Neuronal stem cell (in vitro differentiated cells): ENCODE measurements around the gene DNAH8.

Experiments
- DNase-seq: peaks from one replicate; pipeline ENCODE4 v3.0.0-alpha.2; 2013; ENCODE audit warnings: low spot score
- H2AFZ ChIP-seq: one replicate; pipeline ENCODE4 v1.6.1; 2013; ENCODE audit warnings: mild to moderate bottlenecking, low read length, inconsistent platforms
- H2AK5ac ChIP-seq: 2 replicates; pipeline ENCODE4 v1.6.1; 2013; ENCODE audit warnings: low read depth, mild to moderate bottlenecking, inconsistent platforms, low read length, moderate library complexity, mixed read lengths
- H2BK120ac ChIP-seq: 2 replicates; pipeline ENCODE4 v1.6.1; 2013; ENCODE audit warnings: low read depth, mild to moderate bottlenecking, inconsistent platforms, low read length, moderate library complexity, mixed read lengths
- H2BK12ac ChIP-seq: one replicate; pipeline ENCODE4 v1.6.1; 2013; ENCODE audit warnings: low read length, inconsistent platforms
- H2BK15ac ChIP-seq: 2 replicates; pipeline ENCODE4 v1.6.1; 2013; ENCODE audit warnings: mild to moderate bottlenecking, low read length, inconsistent platforms, mixed read lengths
- H2BK5ac ChIP-seq: one replicate; pipeline ENCODE4 v1.6.1; 2013; ENCODE audit warnings: inconsistent platforms, mild to moderate bottlenecking, low read length, moderate library complexity
- H3K14ac ChIP-seq: one replicate; pipeline ENCODE4 v1.6.1; 2013; ENCODE audit warnings: low read length, inconsistent platforms
- H3K18ac ChIP-seq: 2 replicates; pipeline ENCODE4 v1.6.1; 2013; ENCODE audit warnings: low read length, inconsistent platforms
- H3K23ac ChIP-seq: 2 replicates; pipeline ENCODE4 v1.6.1; 2013; ENCODE audit warnings: low read depth, mild to moderate bottlenecking, mixed read lengths, low read length, inconsistent platforms; ENCODE audit not compliant: poor library complexity
- H3K27ac ChIP-seq: replicated peaks from 3 replicates; pipeline ENCODE4 v1.5.1; 2013; ENCODE audit warnings: low read length, inconsistent platforms
- H3K27me3 ChIP-seq, 3 experiments: 2 replicates each; pipeline ENCODE4 v1.6.1; 2013; ENCODE audit warnings: low read length in 3 of 3, mild to moderate bottlenecking in 2 of 3, inconsistent platforms in 1 of 3, low read depth in 1 of 3, mixed read lengths in 1 of 3, moderate library complexity in 1 of 3; ENCODE audit not compliant: control insufficient read depth in 3 of 3, insufficient read depth in 3 of 3
- H3K36me3 ChIP-seq, 2 donors: replicated peaks in 1 of 2; 2 replicates each; pipeline ENCODE4 v1.6.1; 2013; ENCODE audit warnings: low read length in 2 of 2; ENCODE audit not compliant: control insufficient read depth in 2 of 2, insufficient read depth in 2 of 2
- H3K4ac ChIP-seq: 2 replicates; pipeline ENCODE4 v1.6.1; 2013; ENCODE audit warnings: inconsistent platforms, mild to moderate bottlenecking, low read length, moderate library complexity
- H3K4me1 ChIP-seq, 2 donors: 1 replicate in 1 of 2; 2 replicates in 1 of 2; pipeline ENCODE4 v1.6.1; 2013; ENCODE audit warnings: low read length in 2 of 2, low read depth in 1 of 2; ENCODE audit not compliant: control insufficient read depth in 2 of 2, insufficient read depth in 1 of 2
- H3K4me2 ChIP-seq: one replicate; pipeline ENCODE4 v1.6.1; 2013; ENCODE audit warnings: mild to moderate bottlenecking, low read length, inconsistent platforms; ENCODE audit not compliant: insufficient read depth, poor library complexity, severe bottlenecking
- H3K4me3 ChIP-seq, 2 donors: 2 replicates each; pipeline ENCODE4 v1.5.1; 2013; ENCODE audit warnings: low read length in 2 of 2, mild to moderate bottlenecking in 2 of 2, inconsistent platforms in 1 of 2, moderate library complexity in 1 of 2
- H3K79me1 ChIP-seq: one replicate; pipeline ENCODE4 v1.6.1; 2013; ENCODE audit warnings: low read depth, mild to moderate bottlenecking, inconsistent platforms, low read length, moderate library complexity
- H3K9ac ChIP-seq: one replicate; pipeline ENCODE4 v1.6.1; 2013; ENCODE audit warnings: mild to moderate bottlenecking, low read depth, low read length, inconsistent platforms; ENCODE audit not compliant: poor library complexity
- H3K9me3 ChIP-seq, 2 donors: replicated peaks in 1 of 2; 2 replicates each; pipeline versions ENCODE3 to v1.6.1; 2013; ENCODE audit warnings: low read length in 2 of 2, mild to moderate bottlenecking in 2 of 2, inconsistent platforms in 1 of 2, low read depth in 1 of 2, mixed read lengths in 1 of 2, moderate library complexity in 1 of 2; ENCODE audit not compliant: control insufficient read depth in 2 of 2, insufficient read depth in 1 of 2
- H4K8ac ChIP-seq: one replicate; pipeline ENCODE4 v1.6.1; 2013; ENCODE audit warnings: low read depth, mild to moderate bottlenecking, inconsistent platforms, low read length, moderate library complexity
- H4K91ac ChIP-seq: one replicate; pipeline ENCODE4 v1.6.1; 2013; ENCODE audit warnings: low read length, low read depth, mild to moderate bottlenecking, inconsistent platforms; ENCODE audit not compliant: poor library complexity
- WGBS, 2 donors: extraction: QIAGEN DNeasy Blood & Tissue Kit; methylation state at CpG; one replicate each; pipeline ENCODE4 v1.1.7; 2013; ENCODE audit warnings: missing lambda C conversion rate in 2 of 2, mixed read lengths in 1 of 2; ENCODE audit not compliant: insufficient read length in 2 of 2, insufficient replicate concordance in 1 of 2; ENCODE audit errors: extremely low coverage in 2 of 2; 5-methylcytosine and 5-hydroxymethylcytosine counted together

Gene DNAH8

GRCh38 chr6:39059496-39060310 is 344.6 kb downstream of the DNAH8 start:
- Histone ChIP-seq H2BK12ac (no peak overlapping the region), H3K27me3 (peaks cover 0 to 55% (median 0%) of the 10 kb centered on the region in 3 experiments), H2BK5ac (no peak overlapping the region), H3K4me2 (no peak overlapping the region), H3K14ac (no peak overlapping the region), H4K91ac (no peak overlapping the region), H3K9ac (no peak overlapping the region), H2BK15ac (no peak overlapping the region), H3K79me1 (no peaks in the 10 kb centered on the region), H3K23ac (no peak overlapping the region), H3K4ac (no peak overlapping the region), H3K4me1 (no peaks in the 10 kb centered on the region), H2AK5ac (no peak overlapping the region), H3K9me3 (no peaks in the 10 kb centered on the region), H2AFZ (no peak overlapping the region), H3K18ac (no peak overlapping the region), H3K27ac (no peak overlapping the region), H2BK120ac (no peak overlapping the region), H3K36me3 (peaks cover 0 to 2% of the 10 kb centered on the region in 2 donors), H4K8ac (no peak overlapping the region), H3K4me3 (no peak overlapping the region)
- no peak for DNase-seq
- no CpG with 5 or more reads among the region's 14 CpGs for WGBS, 2 donors

GRCh38 chr6:39060467-39061160 is 345.5 kb downstream of the DNAH8 start:
- H2AFZ ChIP-seq, result no peak overlapping the region
- H3K9me3 ChIP-seq, result no peaks in the 10 kb centered on the region
- WGBS, 2 donors, result no CpG with 5 or more reads among the region's 7 CpGs
- H3K23ac ChIP-seq, result peak overlapping the region; percentile 68
- H4K8ac ChIP-seq, result no peak overlapping the region
- H2BK120ac ChIP-seq, result no peak overlapping the region
- H3K4me2 ChIP-seq, result no peak overlapping the region
- H3K4me1 ChIP-seq, result no peaks in the 10 kb centered on the region
- no peak overlapping the region for H2BK15ac ChIP-seq
- no peaks in the 10 kb centered on the region for H3K79me1 ChIP-seq
- no peak overlapping the region for H3K18ac ChIP-seq
- H3K4me3 ChIP-seq, result no peak overlapping the region
- H2BK12ac ChIP-seq, result no peak overlapping the region
- no peak overlapping the region for H3K9ac ChIP-seq
- H3K14ac ChIP-seq, result peak overlapping the region; percentile 60
- H3K4ac ChIP-seq, result no peak overlapping the region
- H3K27me3 ChIP-seq, result peaks cover 0 to 52% (median 0%) of the 10 kb centered on the region in 3 experiments
- no peak for DNase-seq
- H4K91ac ChIP-seq, result no peak overlapping the region
- no peak overlapping the region for H2BK5ac ChIP-seq
- H3K27ac ChIP-seq, result no peak overlapping the region
- H2AK5ac ChIP-seq, result no peak overlapping the region
- peaks cover 0 to 2% of the 10 kb centered on the region in 2 donors for H3K36me3 ChIP-seq

GRCh38 chr6:39061182-39061581 is 346.1 kb downstream of the DNAH8 start:
- Histone ChIP-seq H2AK5ac (no peak overlapping the region), H3K27me3 (peaks cover 0 to 49% (median 0%) of the 10 kb centered on the region in 3 experiments), H3K36me3 (peaks cover 0 to 2% of the 10 kb centered on the region in 2 donors), H4K91ac (no peak overlapping the region), H3K4me3 (no peak overlapping the region), H3K14ac (peak overlapping the region; percentile 60), H3K4me2 (no peak overlapping the region), H3K9me3 (no peaks in the 10 kb centered on the region), H3K27ac (no peak overlapping the region), H2BK120ac (no peak overlapping the region), H2BK15ac (no peak overlapping the region), H3K9ac (no peak overlapping the region), H3K4ac (no peak overlapping the region), H3K79me1 (no peaks in the 10 kb centered on the region), H2BK5ac (no peak overlapping the region), H3K4me1 (no peaks in the 10 kb centered on the region), H3K23ac (no peak overlapping the region), H3K18ac (no peak overlapping the region), H4K8ac (no peak overlapping the region), H2BK12ac (no peak overlapping the region), H2AFZ (no peak overlapping the region)
- DNase-seq, result no peak
- WGBS, 2 donors, result no CpG with 5 or more reads among the region's 6 CpGs

GRCh38 chr6:39061588-39061987 is 346.5 kb downstream of the DNAH8 start:
- no CpG with 5 or more reads among the region's 3 CpGs for WGBS, 2 donors
- no peak overlapping the region for H2BK120ac ChIP-seq
- no peak overlapping the region for H2BK12ac ChIP-seq
- no peak overlapping the region for H2AFZ ChIP-seq
- peaks cover 0 to 2% of the 10 kb centered on the region in 2 donors for H3K36me3 ChIP-seq
- H3K4me3 ChIP-seq, result peak overlapping the region in 1 of 2 donors; percentile 30
- no peak overlapping the region for H3K4ac ChIP-seq
- no peak overlapping the region for H2BK15ac ChIP-seq
- no peak for DNase-seq
- no peaks in the 10 kb centered on the region for H3K9me3 ChIP-seq
- H3K14ac ChIP-seq, result no peak overlapping the region
- H3K4me1 ChIP-seq, result no peaks in the 10 kb centered on the region
- no peak overlapping the region for H2AK5ac ChIP-seq
- no peak overlapping the region for H4K8ac ChIP-seq
- H3K79me1 ChIP-seq, result no peaks in the 10 kb centered on the region
- no peak overlapping the region for H4K91ac ChIP-seq
- no peak overlapping the region for H3K27ac ChIP-seq
- H3K27me3 ChIP-seq, result peaks cover 0 to 45% (median 0%) of the 10 kb centered on the region in 3 experiments
- H3K9ac ChIP-seq, result no peak overlapping the region
- no peak overlapping the region for H3K4me2 ChIP-seq
- no peak overlapping the region for H3K23ac ChIP-seq
- H2BK5ac ChIP-seq, result peak overlapping the region; percentile 28
- H3K18ac ChIP-seq, result peak overlapping the region; percentile 6
